Stomach (tissue), 4 donors: ENCODE data around the gene CHRNB4.

Experiments used
- POLR2A ChIP-seq, 4 donors: fragments of 450-650 bp; IDR thresholded peaks; one replicate each; pipeline ENCODE4 v1.6.1; 2016; ENCODE audit warnings: antibody characterized with exemption in 4 of 4, control low read depth in 2 of 4, mild to moderate bottlenecking in 1 of 4, moderate library complexity in 1 of 4
- TF ChIP-seq, protein P1 (sequence below), 7 experiments: fragments of 450-650 bp in 4 of 7; fragments of 200-600 bp in 3 of 7; sonication (generic) in 3 of 7; IDR thresholded peaks; one replicate each; pipeline ENCODE4 v1.5.1; 2016 to 2019; ENCODE audit warnings: antibody characterized with exemption in 7 of 7, control low read depth in 2 of 7, mild to moderate bottlenecking in 1 of 7

DNA sequence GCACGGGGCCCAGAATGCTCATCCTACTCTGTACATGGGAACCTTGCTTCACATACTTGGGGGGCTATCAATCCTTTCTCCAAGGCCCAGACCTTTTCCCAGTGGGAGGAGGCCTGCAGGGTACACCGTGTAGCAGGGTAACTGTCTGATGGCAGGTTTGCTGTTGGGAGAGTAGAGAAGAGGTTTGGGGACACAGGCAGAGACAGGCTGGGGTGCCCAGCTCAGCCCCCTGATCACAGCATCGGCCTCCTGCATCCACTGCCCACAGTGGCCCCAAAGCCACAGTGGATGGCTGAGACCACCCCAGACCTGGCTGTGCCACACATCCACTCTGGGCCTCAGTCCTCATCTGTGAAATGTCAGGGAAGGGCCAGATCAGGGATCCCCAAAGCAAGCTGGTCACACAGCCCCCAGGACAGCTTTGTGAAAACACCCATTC, 25.8 kb downstream of the CHRNB4 start:
- no peak for TF ChIP-seq POLR2A (IDR thresholded peaks at IDR 0.05)
- TF ChIP-seq, protein P1, sequence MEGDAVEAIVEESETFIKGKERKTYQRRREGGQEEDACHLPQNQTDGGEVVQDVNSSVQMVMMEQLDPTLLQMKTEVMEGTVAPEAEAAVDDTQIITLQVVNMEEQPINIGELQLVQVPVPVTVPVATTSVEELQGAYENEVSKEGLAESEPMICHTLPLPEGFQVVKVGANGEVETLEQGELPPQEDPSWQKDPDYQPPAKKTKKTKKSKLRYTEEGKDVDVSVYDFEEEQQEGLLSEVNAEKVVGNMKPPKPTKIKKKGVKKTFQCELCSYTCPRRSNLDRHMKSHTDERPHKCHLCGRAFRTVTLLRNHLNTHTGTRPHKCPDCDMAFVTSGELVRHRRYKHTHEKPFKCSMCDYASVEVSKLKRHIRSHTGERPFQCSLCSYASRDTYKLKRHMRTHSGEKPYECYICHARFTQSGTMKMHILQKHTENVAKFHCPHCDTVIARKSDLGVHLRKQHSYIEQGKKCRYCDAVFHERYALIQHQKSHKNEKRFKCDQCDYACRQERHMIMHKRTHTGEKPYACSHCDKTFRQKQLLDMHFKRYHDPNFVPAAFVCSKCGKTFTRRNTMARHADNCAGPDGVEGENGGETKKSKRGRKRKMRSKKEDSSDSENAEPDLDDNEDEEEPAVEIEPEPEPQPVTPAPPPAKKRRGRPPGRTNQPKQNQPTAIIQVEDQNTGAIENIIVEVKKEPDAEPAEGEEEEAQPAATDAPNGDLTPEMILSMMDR (IDR thresholded peaks at IDR 0.05) = no peak
